ENCODE results near the gene UPP2. TPM values are rescaled to one million over a fixed set of nuclear protein-coding genes. Genes with fewer than 3 reads are reported as not detected.

UPP2 gene
- total RNA-seq, 1 experiment from 2014 or later, result not detected

DNA sequence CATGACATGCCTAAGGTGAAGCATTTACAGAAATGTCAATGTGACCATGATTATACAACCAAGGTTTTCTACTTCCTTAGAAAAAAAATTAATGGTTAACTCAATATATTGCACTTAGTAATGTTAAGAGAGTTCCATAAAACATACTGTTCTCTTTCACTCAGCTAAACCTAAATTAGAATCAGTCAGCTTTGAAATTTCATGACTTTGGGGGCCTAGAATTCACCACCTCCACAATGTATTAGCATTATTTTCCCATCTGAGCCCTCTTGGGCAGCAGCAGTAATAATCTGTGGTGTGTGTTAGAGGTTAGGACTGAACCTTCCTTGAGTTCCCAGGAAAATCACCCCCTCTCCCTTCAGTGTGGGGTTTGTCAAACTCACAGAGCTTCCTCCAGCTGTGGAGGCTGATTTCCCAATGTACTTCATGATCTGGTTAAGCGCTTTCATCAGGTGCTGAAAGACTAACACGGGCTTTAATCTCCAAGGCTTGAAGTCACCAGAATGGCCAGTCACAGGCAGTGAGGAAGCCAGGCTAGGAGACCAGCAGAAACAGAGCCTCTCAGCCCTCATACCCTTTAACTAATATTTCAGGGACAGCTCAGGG, 7.1 kb upstream of the UPP2 start:
- Histone ChIP-seq H2AK5ac (ENCODE audit: insufficient read length, low read length) (no peak overlapping the region), H4K8ac (replicated peaks; ENCODE audit: insufficient read length, low read depth, low read length) (no peak overlapping the region), H3K4ac (ENCODE audit: low read depth, low read length) (no peak overlapping the region), H3T11ph (ENCODE audit: low read length) (no peak overlapping the region), H4K91ac (ENCODE audit: insufficient read length, low read depth, low read length) (no peak overlapping the region), H3K23me2 (ENCODE audit: insufficient read length, low read depth, low read length, poor library complexity, severe bottlenecking) (no peaks in the 10 kb centered on the region), H3K79me1 (ENCODE audit: insufficient read depth, low read depth, low read length, poor library complexity, severe bottlenecking) (no peaks in the 10 kb centered on the region), H3K27ac (ENCODE audit: insufficient read length, low read depth, low read length) (no peak overlapping the region), H2BK20ac (ENCODE audit: low read depth, low read length, poor library complexity, severe bottlenecking) (no peak overlapping the region), H2AFZ (ENCODE audit: low read length) (no peak overlapping the region), H2BK12ac (ENCODE audit: insufficient read length, low read depth, low read length) (no peak overlapping the region), H4K20me1 (ENCODE audit: control insufficient read depth, insufficient read depth, insufficient read length) (no peaks in the 10 kb centered on the region), H3K9me3 (ENCODE audit: control insufficient read depth, low read depth, low read length) (no peaks in the 10 kb centered on the region), H3K4me2 (ENCODE audit: insufficient read depth, insufficient read length, low read length) (no peak overlapping the region), H2BK5ac (ENCODE audit: insufficient read length, low read length) (no peak overlapping the region), H3K9ac (ENCODE audit: extremely low read depth, insufficient read length, low read length) (no peak overlapping the region), H3K56ac (ENCODE audit: insufficient read length, low read depth, low read length) (no peak overlapping the region), H2BK15ac (ENCODE audit: low read depth, low read length) (no peak overlapping the region), H3K14ac (ENCODE audit: insufficient read depth, low read length) (no peak overlapping the region), H3K79me2 (ENCODE audit: insufficient read depth, low read length) (no peaks in the 10 kb centered on the region), H2BK120ac (ENCODE audit: low read depth, low read length, poor library complexity, severe bottlenecking) (no peak overlapping the region), H3K27me3 (ENCODE audit: insufficient read depth, low read length) (no peaks in the 10 kb centered on the region), H3K23ac (ENCODE audit: insufficient read length, low read depth, low read length) (no peak overlapping the region), H3K18ac (ENCODE audit: insufficient read length, low read depth, low read length) (no peak overlapping the region), H4K5ac (ENCODE audit: insufficient read length, low read depth, low read length) (no peak overlapping the region), H3K4me1 (ENCODE audit: insufficient read depth, low read length) (no peaks in the 10 kb centered on the region; the same call in 1 of the 2 replicates)
- no peak overlapping the region for H3K4me3 Mint-ChIP-seq
- H3K9me3 Mint-ChIP-seq, result peaks cover 2% of the 10 kb centered on the region in 2 experiments; a peak in 2 of 5 replicates
- no CpG with 5 or more reads among the region's 2 CpGs for WGBS (ENCODE audit: extremely low coverage, insufficient read length, low lambda C conversion rate)
- TF ChIP-seq, protein P1, sequence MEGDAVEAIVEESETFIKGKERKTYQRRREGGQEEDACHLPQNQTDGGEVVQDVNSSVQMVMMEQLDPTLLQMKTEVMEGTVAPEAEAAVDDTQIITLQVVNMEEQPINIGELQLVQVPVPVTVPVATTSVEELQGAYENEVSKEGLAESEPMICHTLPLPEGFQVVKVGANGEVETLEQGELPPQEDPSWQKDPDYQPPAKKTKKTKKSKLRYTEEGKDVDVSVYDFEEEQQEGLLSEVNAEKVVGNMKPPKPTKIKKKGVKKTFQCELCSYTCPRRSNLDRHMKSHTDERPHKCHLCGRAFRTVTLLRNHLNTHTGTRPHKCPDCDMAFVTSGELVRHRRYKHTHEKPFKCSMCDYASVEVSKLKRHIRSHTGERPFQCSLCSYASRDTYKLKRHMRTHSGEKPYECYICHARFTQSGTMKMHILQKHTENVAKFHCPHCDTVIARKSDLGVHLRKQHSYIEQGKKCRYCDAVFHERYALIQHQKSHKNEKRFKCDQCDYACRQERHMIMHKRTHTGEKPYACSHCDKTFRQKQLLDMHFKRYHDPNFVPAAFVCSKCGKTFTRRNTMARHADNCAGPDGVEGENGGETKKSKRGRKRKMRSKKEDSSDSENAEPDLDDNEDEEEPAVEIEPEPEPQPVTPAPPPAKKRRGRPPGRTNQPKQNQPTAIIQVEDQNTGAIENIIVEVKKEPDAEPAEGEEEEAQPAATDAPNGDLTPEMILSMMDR (conservative IDR thresholded peaks at IDR 0.05), result no peak
- peaks cover 0 to 3% (median 0%) of the 10 kb centered on the region in 3 experiments; a peak in 3 of 7 replicates for H3K36me3 Mint-ChIP-seq (ENCODE audit: insufficient read depth in 1 of 3, low read depth in 3 of 3)
- peaks cover 0 to 4% of the 10 kb centered on the region in 2 experiments; a peak in 2 of 4 replicates for H3K4me1 Mint-ChIP-seq
- DNase-seq, result no peak
- no peaks in the 10 kb centered on the region for H3K27me3 Mint-ChIP-seq (ENCODE audit: low read depth)
- H3K27ac Mint-ChIP-seq, result no peak overlapping the region
